PFSK-1 (cell line): ENCODE measurements around the gene RFX4.

ENCODE experiments used
- POLR2AphosphoS5 ChIP-seq: IDR thresholded peaks from 2 replicates; pipeline ENCODE4 v1.6.1; 2012; ENCODE audit warnings: low read depth, mild to moderate bottlenecking, control low read depth, low read length, moderate library complexity
- REST ChIP-seq, 2 experiments: IDR thresholded peaks; 2 replicates each; pipeline versions ENCODE4 v1.6.1 to v1.8.0; 2011 to 2012; ENCODE audit warnings: low read depth in 2 of 2, low read length in 2 of 2, control low read depth in 1 of 2, inconsistent platforms in 1 of 2, mild to moderate bottlenecking in 1 of 2, moderate library complexity in 1 of 2; ENCODE audit not compliant: insufficient read depth in 1 of 2

- TF ChIP-seq REST (IDR thresholded peaks at IDR 0.05; ENCODE audit: insufficient read depth in 1 of 2, low read depth in 2 of 2, low read length in 2 of 2) (no peak), POLR2AphosphoS5 (no peak)
These were observed 101.7 kb downstream of the RFX4 start for GRCh38 chr12:106684497-106684896.
